GM19397 (cell line): ENCODE results near the gene IRX4.

ENCODE experiments used
- ATAC-seq: cut with Tn5 transposase; IDR thresholded peaks from one replicate; pipeline ENCODE4 v1.9.1; 2021; ENCODE audit warnings: mild to moderate bottlenecking, moderate library complexity; ENCODE audit not compliant: unreplicated experiment

Gene IRX4

DNA sequence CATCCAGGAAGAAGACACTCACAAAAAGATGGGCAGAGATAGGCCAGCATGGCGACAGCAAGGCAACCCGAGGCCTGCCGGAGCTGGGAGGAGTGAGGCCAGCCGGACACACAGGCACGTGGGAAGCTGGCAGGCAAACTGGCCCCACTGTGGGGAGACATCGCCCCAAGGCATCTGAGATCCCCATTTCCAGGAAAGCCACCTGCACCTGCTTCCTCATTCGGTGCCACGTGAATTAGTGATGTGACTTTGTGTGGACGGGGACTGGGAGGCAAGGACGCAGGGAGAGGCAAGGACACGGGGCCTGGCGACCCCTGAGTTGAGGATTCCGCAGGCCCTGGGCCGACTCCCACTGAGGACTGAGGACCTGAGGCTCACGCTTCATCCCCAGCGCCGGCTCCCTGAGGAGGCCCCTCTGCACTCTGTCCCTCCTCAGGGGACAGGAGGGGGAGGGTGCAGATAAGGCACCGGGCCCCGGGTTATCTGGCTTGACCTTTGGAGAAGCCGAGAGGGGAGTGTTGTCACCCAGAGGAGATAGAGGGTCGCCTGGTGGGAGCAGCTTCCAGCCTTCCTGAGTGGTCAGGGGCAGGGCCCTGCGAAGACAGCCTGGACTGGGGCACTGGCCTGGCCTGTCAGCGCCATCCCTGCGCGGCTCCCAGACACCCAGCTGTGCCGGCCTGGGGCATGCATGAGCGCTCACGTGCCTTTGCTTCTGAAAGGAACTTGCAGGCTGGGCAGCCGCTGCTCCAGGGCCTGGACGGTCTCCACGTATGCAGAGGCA lies 41.8 kb downstream of the IRX4 start:
- no peak for ATAC-seq

DNA sequence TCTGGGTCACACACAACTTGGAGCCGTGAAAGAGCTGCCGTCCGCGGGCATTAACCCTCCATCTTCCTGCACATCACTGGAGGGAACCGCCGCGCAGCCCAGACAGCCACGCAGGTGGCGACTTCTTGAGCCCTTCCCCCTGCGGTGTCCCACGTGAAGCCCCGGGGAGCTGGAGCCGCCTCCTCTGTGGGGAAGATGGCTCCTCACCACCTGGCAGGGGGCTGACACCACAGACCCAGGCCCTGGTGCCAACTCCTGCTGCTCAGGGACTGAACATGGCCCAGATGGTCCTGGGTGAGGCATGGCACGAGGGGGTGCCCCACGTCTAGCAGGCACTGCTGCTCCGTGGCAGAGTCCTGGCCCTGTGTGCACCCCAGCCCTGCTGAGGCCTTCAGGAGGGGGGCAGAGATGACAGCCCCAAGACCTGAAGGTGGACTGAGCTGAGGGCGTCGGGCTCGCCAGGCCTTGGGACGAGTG lies 42.6 kb downstream of the IRX4 start:
- no peak for ATAC-seq

DNA sequence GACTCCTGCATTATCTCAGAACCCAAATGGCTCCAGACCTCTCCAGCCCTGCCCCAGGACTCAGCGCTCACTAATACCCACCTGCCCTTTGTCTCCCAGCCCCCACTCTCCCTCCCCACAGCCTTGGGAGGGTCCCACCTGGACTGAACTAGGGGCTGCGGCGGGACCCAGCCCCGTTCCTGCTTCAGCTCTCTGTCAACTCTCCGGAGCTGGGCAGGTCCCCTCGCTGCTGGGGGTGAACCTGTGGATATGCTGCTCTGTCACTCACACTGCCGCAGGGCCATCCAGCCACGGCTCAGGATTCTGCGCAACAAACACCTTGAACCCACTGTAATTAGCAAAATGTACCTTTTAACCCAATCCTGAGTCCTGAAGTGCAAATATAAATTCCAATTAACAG lies 44.7 kb downstream of the IRX4 start:
- ATAC-seq = no peak

DNA sequence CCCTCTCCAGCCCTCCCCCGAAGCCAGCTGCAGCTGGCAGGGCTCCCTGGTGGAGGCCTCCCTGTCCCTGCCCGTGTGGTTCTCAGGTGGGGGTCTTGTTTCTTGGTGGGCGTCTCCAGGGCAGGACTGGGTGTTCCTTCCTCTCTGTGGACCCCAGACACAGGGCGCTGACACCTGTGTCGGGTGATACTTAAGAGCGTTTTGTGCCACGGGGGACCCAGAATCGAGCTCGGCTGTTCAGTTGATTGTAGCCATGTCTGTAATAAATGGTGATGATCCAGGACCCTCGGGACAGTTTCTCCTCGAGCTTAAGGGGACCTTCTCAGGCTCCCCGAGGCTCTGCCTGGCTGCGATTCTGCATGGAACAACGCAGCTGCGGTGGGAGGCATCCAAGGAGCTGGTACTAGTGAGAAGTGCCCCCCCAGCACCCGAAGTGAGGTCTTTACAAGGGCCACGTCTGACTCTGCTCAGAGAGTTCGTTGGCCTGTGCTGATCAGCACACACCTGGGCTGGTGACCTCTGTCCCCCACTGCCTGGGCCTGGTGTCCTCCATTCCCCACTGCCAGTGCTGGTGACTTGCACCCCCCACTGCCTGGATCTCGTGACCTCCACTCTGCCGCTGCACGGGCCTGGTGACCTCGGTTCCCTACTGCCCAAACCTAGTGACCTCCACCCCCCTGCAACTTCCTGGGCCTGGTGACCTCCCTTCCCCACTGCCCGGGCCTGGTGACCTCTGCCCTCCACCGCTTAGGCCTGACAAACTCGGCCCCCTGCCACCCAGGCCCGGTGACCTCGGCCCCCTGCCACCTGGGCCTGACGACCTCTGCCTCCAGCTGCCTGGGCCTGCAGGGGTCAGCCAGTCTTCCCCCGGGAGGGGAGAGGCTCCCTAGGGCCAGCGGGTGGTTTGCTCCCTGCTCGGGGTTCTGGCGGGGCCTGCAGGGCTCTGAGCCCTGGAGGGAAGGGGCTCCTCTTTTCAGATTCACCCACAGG lies 45.5 kb downstream of the IRX4 start:
- no peak for ATAC-seq

DNA sequence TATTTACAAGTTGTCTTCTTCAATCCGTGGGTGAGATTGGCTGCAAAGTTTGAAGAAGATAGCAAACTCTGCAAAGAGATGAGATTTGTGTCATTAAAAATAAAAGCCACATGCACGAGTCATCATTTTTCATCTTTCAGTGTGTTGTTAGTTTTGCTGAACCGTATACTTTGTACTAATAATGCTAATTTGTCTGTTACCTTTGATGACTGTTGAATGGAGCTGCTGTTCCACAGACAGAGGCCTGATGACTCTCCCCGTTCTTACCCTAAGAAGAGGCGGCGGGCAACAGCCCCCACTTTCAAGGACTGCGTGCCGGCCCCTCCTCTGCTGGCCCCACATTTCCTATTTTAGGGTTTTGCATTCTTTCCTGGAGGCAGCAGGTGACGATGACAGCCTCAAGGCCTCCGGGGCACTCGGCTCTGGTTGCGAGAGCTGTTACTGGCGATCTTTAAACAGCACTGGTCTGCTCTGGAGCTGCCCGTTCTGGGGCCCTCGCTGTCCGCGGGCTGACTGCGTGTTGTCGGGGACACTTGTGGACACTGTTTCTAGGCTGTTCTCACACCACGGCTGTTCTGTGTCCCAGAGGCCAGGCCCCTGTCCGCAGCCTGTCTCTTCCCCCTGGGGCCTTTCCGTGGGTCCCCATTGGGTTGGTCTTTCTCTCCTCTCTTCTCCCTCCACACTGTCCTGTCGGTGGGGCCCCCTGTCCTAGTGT lies 46.4 kb downstream of the IRX4 start:
- no peak for ATAC-seq

DNA sequence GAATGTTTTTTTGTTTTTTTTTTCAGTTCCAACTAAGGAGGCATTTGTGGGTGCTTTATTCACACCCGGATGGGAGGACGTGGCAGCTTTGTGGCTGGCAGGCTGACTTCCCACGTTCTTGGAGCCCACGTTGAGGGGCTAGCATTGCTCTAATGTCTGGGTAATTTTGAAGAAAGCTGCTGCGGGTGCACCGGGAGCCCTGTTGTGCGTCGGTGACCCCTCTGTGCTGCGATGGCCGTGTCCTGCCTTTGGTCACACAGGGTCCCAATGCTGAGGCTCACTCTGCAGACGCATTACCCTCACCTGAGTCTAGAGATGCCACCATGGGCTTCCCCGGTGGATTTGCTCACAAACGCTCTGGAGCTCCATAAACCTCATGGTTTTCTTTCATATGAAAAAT lies 47.3 kb downstream of the IRX4 start:
- no peak for ATAC-seq

DNA sequence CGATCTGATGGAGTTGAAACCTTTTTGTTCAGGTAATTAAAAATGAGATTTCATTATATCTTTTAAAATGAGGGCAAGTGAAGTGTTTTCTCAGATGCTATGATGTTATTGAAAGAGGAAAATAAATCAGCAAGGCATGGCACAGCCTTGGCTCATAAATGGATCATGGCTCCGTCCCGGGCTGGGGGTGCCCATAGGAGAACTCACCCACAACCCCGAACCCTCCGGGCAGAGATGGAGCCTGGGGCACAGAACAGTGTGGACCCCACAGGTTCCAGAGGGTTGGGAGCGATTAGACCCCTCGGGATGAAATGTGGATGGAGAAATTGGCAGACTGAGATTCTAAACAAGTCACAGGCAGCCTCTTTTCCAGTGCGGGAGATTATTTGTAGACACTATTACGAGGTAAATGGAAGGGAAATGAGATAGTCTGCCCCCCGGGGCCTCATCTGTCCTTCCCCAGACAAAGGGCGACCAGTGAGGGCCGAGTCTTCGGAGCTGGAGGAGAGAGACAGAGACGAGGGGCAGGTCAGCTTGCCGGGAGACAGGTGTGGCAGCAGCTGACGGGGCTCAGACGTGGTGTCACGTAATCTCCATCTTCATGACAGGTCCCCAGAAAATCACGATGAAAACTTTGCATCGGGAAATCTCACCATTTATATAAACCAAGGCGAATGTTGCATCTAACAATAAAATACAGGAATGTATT lies 47.9 kb downstream of the IRX4 start:
- no peak for ATAC-seq

DNA sequence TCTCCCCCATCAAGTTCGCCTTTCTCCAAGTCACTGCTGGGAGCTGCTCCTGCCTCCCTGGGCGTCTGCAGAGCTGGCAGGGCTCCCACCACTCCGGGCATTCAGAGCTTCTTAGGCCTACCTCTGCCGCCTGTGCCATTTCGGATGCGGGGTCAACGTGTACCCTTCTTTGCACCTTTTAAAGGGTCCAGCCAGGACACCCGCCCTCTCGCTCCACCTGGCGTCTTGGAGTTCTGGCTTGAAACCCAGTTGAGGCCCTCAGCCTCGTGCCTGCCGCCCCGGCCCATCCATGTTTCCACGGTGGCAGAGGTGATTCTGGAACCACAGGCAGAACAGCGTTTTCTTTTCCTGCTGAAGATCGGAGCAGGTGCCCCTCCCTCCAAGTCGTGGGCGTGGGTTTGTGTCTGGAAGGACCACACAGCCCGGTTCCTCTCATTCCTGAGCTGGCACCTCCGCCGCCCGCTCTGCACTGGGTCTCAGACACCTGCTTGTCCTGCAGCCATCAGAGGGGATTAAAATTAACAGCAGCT lies 48.6 kb downstream of the IRX4 start:
- no peak for ATAC-seq

DNA sequence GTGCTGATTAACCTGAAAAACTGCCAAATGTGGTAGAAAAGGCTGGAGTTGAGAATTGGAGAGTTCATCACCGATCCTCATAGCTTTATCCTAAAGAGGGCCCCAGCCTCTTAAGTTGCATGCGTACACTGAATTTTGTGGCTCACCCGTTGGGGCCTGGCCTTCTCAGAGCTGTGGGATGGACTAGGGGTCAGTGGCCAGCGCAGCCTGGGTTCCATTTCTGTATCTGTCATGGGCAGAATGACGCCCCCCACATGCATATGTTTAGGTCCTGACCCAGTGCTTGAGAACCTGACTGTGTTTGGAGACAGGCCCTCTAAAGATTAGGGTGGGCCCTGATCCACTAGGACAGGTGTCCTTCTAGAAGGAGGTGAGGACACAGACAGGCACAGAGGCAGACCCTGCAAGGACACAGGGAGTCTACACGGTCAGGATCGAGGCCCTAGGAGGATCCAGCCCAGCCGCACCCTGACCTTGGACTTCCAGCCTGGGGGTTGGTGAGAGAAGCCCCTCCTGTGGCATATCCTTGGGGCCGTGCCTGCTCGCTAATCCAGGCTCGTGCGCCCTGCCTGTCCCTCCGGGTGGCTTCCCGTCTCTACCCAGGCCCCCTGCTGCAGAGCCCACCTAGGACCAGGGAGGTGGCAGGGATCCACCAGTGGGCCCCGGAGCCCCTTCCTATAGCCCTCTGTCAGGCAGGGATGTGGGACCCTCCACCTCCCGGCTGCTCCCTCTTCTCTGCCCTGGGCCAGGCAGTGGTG lies 49.3 kb downstream of the IRX4 start:
- ATAC-seq = no peak

DNA sequence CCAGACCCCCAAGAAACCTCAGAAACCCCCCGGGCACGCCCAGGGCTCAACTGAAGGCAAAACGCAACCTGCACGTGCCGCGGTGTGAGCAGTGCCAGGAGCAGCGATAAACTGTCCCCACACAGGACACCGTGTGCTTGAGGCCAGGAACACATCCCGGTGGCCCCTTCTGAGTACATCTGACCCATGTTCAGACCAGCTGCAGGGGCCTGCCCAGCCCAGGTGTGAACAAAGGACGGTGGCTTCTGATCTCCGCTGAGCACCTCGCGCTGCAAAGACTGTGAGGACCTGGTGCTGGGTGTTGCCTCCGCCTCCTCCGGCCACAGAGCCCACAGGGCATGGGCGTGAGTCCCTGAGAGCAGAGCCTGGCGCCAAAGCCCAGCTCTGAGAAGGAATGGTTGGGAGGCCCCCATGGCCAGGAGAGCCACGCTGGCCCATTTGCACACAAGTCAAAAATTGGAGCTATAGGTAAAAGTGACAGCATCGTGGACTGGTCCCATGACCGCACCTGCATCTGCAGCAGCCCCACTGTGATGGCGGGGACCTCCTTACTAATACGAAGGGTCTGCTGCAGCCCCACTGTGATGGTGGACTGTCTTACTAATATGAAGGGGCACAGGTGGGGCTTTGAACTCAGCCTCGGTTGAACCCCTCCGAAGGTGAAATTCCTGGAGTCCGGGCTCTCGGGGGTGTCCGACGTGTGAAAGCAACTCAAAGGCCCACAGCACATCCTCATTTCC lies 50.0 kb downstream of the IRX4 start:
- ATAC-seq = no peak

DNA sequence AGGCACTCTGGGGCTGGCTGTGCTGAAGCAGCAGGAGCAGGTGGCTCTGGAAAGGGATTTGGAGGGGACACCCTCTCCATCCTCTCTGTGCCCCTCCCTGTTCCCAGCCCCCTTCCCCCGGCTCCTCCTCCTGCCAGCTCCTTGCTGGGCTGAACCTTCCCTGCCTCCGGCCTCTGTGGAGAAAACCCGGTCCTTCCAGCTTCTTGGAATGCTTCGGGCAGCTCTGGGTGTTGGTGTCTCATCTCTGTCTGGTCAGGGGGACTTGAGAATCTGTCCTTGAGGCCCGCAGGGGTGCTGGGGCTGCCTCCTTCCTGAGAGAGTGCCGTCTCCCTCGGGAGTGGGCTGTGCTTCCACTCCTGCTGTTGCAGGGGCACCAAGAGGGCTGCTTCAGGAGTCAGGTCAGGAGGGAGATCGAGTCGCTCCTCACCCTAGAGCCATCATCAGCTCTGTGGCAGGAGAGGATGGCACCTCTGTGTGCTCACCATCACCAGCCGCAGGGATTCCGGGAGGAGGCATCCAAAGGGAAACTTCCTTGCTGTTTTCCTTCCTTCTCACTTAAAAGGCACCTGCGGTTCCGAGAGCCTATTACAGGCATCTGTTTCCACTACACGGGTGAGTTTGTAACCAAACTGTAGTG lies 50.9 kb downstream of the IRX4 start:
- no peak for ATAC-seq

DNA sequence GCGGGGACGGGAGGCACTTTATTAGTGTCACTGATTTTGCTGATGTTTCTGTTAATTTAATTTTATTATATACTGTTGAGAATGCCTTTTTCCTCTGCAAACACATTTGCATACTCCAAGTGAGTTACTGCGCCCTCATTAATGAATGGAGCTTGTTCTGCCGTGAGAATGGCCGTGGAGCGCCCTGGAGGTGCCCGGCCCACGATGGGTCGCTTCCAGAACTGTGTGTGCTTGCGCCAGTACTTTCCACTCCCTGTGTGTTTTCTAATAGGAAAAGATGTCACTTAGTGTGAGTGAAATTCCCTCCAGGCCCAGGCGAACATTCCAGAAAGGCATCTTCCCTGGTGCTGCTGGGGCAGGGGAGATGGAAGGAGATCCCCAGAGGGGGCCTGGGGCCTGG lies 51.5 kb downstream of the IRX4 start:
- ATAC-seq = no peak

DNA sequence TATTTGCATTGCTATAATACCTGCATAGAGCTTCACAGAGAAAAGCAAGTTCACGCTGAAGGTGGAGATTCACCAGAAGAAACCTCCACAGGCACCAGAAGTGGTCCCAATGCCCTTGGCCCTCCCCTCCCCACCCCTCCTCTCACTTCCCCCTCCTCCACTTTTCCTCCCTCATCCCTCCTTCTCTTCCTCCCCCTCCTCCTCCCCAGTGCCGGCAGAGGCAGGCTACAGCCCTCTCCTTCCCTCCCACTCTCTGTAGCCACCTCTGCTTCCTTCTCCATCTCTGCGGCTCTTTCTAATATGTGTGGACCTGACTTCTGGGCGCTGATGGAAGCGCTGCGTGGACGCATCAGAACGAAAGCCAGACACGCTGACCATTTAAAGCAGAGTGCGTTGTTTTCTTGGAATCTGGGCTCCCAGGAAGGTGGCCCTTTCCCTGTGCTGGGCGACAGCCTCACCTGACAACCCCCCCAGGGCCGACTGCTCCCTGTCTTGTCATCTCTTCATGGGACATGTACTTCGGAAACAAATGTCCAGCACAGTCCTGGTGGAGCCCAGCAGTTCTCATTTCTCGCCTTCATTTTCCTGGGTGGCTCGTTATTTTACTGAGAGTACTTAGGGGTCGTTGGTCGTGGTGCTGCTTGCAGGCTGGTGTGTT lies 52.0 kb downstream of the IRX4 start:
- no peak for ATAC-seq

DNA sequence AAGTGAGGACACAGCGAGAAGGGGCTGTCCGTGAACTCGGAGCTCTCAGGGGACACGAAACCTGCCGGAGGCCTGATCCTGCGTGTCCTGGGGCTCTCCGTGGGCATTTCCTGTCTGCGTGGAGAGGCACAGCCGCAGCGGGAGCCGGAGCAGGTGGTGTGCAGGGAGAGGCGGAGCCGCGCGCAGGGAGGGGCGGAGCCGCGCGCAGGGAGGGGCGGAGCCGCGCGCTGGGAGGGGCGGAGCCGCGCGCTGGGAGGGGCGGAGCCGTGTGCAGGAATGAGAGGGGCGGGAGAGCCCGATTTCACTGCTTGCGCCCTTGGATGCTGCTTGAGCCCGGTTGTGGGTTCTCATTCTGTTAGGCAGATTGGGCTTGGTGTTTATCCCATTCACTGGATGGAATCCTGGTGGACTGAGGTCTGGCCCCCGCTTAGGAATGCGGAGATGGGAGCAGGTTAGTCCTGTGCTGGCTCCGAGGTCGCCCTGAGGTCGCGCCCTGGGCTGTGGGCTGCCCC lies 54.8 kb downstream of the IRX4 start:
- ATAC-seq = no peak
